Activated T-helper 1 cell treated with Interleukin-2 at 50 U/mL for 16 hours (primary cell): ENCODE data around the gene KLK14.

Source experiments
- DNase-seq: peaks from one replicate; pipeline ENCODE4 v3.0.0-alpha.2; 2020; ENCODE audit warnings: low read depth

KLK14 gene

DNA sequence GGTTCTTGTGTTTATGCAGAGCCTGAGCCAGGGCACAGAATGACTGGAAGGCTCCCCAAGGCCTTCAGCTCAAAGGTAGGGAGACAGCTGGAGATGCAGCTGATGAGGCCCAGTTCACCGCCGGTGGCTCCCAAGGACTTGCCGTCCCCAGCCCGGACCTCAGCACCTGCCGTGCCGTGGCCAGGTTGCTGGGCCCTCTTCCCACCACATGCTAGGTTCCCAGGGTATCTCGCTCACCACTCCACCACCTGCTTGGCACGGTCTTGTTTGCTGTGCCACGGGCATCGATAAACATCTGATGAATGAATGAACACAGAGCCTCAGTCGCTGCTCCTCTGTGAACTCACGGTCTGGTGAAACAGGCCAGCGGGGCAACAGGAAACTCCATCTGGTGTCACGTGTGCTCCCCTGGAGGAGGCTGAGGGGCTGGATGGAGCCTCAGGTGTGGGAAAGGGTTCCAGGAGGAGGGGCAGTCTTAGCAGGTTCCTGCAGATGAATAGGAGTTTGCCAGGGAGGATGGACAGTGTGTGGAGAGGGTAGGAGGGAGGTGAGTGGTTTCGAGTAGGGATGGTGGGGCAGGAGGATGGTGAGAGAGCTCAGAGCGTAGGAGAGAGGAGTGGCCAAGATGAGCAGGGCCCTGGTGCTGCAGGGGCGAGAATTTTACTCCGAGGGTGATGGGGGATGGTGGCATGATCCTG lies 3.6 kb upstream of the KLK14 start:
- DNase-seq = no peak

GRCh38 chr19:51084505-51084904 lies 1.8 kb upstream of the KLK14 start:
- DNase-seq = no peak

- DNase-seq = no peak
Observed at GRCh38 chr19:51083783-51084182, 1.1 kb upstream of the KLK14 start.

GRCh38 chr19:51083181-51083580 lies 494 bp upstream of the KLK14 start:
- no peak for DNase-seq

- no peak for DNase-seq
Observed at GRCh38 chr19:51081476-51081875, 1.2 kb downstream of the KLK14 start.

GRCh38 chr19:51079481-51080110 lies 3.1 kb downstream of the KLK14 start:
- no peak for DNase-seq

DNA sequence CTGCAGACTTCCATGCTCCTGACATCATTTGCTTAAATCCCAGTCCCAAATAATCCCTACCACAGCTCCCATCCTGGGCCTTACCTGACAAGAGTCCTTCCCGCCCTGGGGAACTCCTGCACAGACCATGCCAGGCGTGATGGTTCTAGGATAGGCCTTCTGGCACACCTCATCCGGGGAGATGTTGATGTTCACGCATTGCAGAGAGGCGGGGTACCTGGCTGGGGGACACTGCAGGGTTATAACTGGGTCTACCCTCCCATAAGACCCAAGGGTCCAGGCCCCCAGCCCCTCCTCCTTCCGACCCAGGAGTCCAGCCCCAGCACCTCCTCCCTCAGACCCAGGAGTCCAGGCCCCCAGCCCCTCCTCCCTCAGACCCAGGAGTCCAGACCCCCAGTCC lies 4.0 kb downstream of the KLK14 start:
- no peak for DNase-seq

- no peak for DNase-seq
Observed at GRCh38 chr19:51078104-51078503, 4.6 kb downstream of the KLK14 start.

DNA sequence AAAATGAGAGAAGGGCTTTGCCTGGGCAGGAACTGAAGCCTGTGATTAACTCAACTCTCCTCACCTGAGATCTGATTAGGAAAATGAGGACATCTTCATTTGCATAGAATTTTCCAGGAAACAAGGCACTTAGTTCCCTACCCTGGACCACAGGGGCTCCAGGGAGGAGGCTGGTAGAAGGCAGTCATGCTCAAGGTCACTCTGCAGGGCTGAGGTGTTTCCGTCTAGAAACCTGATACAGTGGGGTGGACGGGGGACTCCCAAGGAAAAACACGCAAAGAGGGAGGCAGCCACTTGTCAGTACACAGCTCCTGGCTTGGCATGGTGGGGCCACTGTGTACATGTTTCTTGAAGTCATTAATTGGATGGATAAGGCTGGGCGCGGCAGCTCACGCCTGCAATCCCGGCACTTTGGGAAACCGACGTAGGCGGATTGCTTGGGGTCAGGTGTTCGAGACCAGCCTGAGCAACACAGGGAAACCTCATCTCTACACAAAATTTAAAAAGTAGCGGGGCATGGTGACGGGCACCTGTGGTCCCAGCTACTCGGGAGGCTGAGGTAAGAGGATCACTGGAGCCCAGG lies 6.0 kb downstream of the KLK14 start:
- DNase-seq = no peak

DNA sequence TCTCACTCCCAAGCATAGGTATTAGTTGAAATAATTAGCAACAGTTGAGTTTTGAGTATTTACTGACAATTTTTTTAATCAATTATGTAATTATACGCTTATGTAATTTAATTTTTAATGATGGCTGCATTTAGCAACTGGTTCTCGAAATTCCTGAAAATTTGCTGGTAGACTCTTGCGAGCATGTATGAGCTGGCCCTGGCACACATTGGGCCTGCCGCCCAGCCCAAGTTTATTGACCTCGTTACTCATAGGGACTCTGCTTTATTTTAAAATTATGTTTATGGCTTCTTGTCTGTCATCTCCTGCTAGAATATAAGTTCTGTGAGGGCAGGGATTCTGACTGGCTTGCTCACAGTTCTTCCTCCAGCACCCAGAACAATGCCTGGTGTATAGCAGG lies 6.7 kb downstream of the KLK14 start:
- no peak for DNase-seq

GRCh38 chr19:51071095-51071405 lies 11.6 kb downstream of the KLK14 start:
- DNase-seq = no peak

DNA sequence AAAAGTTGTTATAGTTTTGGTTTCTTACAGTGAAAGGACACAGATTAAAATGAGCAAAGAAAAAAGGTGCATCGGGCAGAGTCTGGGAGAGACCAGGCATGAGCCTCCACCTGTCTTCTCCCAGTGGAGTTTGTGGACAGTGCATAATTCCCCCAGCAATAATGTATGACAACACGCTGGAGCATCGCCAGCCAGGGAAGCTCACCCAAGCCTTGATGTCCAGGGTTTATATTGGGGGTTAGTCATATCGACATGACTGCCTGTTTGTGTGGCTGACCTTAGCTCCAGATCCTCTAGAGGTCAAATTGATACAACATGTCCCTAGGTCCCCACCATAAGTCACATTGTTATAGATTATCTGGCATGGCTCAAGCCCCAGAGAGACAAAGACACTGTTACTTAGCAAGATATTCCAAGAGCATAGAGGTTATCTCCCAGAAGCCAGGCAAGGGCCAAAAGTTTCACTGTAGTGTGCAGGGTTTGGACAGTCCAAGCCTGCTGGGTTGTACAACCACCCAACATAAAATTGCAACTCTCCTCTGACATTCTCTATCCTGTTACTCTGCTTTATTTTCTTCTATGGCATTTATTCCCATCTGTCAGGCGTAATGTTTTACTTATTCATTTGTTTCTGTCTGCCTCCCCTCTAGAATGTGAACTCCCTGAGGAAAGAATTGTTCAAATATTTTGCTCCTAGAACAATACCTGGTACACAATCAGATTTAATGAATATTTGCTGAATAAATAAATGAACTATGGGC lies 12.2 kb downstream of the KLK14 start:
- no peak for DNase-seq

- no peak for DNase-seq
Observed at GRCh38 chr19:51066393-51067186, 16.1 kb downstream of the KLK14 start.

DNA sequence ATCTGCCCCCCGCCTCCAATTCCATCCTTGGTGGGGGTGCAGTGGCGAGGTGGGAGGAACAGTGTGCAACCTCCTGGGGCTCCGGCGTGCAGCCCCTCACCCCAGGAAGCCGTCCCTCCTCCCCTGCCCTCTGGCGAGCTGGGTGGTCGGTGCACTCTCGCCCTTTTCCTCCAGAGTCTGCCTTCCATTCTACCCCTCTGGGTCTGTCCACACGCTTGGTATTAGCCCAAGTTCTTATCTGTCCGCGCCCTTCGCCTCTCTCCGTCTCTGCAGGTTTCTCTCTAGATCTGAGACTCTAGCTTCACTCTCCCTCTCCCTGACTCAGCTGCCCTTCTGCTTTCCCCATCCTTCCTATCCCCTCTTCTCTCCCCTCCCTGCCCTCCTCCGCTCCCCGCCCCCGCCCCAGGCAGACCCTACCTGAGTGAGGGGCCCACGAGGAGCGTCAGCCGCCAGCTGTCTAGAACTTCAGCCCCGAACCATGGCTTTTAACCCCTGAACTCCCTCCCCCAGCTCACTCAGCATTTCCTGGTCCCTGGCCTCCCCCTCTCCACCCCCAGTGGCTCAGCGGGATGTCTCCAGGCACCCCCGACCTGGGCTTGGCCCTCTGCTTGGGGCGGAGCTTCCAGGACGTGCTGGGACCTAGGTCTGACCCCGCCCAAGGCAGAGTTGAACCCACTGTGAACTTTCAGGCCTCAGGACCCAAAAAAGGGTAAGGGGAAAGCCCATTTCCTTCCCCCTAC lies 17.3 kb downstream of the KLK14 start:
- DNase-seq = no peak

GRCh38 chr19:51064534-51065220 lies 18.0 kb downstream of the KLK14 start, which contains the start of gene KLK13:
KLK13 (minus strand) TSS chr19:51065092; CDS start chr19:51065067, 25 bp downstream.
- no peak for DNase-seq

- DNase-seq = no peak
Observed at GRCh38 chr19:51063664-51064063, 19.0 kb downstream of the KLK14 start.

- DNase-seq = no peak
Observed at GRCh38 chr19:51060973-51061372, 21.7 kb downstream of the KLK14 start.

DNA sequence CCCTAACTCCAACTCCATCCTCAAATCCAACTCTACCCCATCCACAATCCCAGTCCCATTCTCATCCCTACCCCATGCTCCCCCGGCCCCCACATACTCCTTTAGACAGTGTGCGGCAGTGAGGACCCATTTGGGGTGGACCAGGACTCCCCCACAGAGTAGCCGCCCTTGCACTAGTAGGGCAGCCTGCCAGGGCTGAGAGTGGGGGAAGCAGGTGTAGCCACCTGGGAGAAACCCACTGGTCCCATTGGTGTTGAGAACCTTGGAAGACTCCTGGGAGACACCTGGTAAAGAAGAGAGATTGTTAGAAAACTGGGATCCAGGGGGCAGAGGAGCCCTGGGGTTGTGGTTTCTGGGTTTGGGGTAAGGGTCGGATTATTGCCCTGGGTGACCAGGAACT lies 22.4 kb downstream of the KLK14 start:
- DNase-seq = no peak

- no peak for DNase-seq
Observed at GRCh38 chr19:51059715-51060114, 23.0 kb downstream of the KLK14 start.

GRCh38 chr19:51055866-51056265 lies 26.8 kb downstream of the KLK14 start:
- DNase-seq = no peak

GRCh38 chr19:51047031-51047335 lies 35.7 kb downstream of the KLK14 start:
- no peak for DNase-seq
